Endothelial cell (in vitro differentiated cells): ENCODE measurements around the gene ATP5F1D. TPM values are rescaled to one million over a fixed set of nuclear protein-coding genes. Genes with fewer than 3 reads are reported as not detected.

ENCODE experiments used
- DNase-seq: peaks from one replicate; pipeline ENCODE4 v3.0.0; 2021; ENCODE audit warnings: low spot score
- H3K27ac Mint-ChIP-seq: one replicate; pipeline ENCODE4 v1.8.0; 2021; ENCODE audit warnings: mixed read lengths, inconsistent platforms; ENCODE audit not compliant: unreplicated experiment
- H3K27me3 Mint-ChIP-seq: one replicate; pipeline ENCODE4 v1.8.0; 2021; ENCODE audit warnings: mild to moderate bottlenecking, moderate library complexity, mixed read lengths, inconsistent platforms; ENCODE audit not compliant: unreplicated experiment
- H3K36me3 Mint-ChIP-seq: one replicate; pipeline ENCODE4 v1.8.0; 2021; ENCODE audit warnings: mild to moderate bottlenecking, low read depth, mixed read lengths, inconsistent platforms; ENCODE audit not compliant: unreplicated experiment
- H3K4me1 Mint-ChIP-seq: one replicate; pipeline ENCODE4 v1.8.0; 2021; ENCODE audit warnings: mild to moderate bottlenecking, mixed read lengths, inconsistent platforms; ENCODE audit not compliant: unreplicated experiment
- H3K4me3 Mint-ChIP-seq: one replicate; pipeline ENCODE4 v1.8.0; 2021; ENCODE audit warnings: mild to moderate bottlenecking, mixed read lengths, inconsistent platforms; ENCODE audit not compliant: unreplicated experiment
- H3K9me3 Mint-ChIP-seq: one replicate; pipeline ENCODE4 v1.8.0; 2021; ENCODE audit warnings: mixed read lengths, inconsistent platforms; ENCODE audit not compliant: unreplicated experiment
- CTCF ChIP-seq: fragments of 200-600 bp; sonication (generic); IDR thresholded peaks from one replicate; pipeline ENCODE4 v1.5.0; 2021; ENCODE audit warnings: antibody characterized with exemption; ENCODE audit not compliant: unreplicated experiment
- total RNA-seq: library from RNA; stranded (reverse); fragmentation: NEBNext Ultra II Directional; extraction: Animal tissue kit (Norgen Biotek cat#: 25700); gene quantifications from one replicate; pipeline ENCODE4 v1.2.1, GENCODE V29; 2021; ENCODE audit not compliant: unreplicated experiment

Gene ATP5F1D
- total RNA-seq, 1 donor from 2014 or later = 175 TPM

- Mint-ChIP-seq H3K27me3 (peaks cover 7% of the 10 kb centered on the region), H3K27ac (no peak overlapping the region), H3K4me1 (peaks cover 8% of the 10 kb centered on the region), H3K9me3 (no peaks in the 10 kb centered on the region), H3K36me3 (peaks cover under 1% of the 10 kb centered on the region), H3K4me3 (no peak overlapping the region)
- DNase-seq = no peak
- TF ChIP-seq CTCF = no peak
Measured at GRCh38 chr19:1218751-1219567, 22.6 kb upstream of the ATP5F1D start.

- DNase-seq = no peak
- Mint-ChIP-seq H3K27me3 (peaks cover 7% of the 10 kb centered on the region), H3K4me3 (no peak overlapping the region), H3K4me1 (peaks cover 4% of the 10 kb centered on the region), H3K9me3 (no peaks in the 10 kb centered on the region), H3K27ac (no peak overlapping the region), H3K36me3 (no peaks in the 10 kb centered on the region)
- TF ChIP-seq CTCF = no peak
Measured at GRCh38 chr19:1219786-1220476, 21.6 kb upstream of the ATP5F1D start.

DNA sequence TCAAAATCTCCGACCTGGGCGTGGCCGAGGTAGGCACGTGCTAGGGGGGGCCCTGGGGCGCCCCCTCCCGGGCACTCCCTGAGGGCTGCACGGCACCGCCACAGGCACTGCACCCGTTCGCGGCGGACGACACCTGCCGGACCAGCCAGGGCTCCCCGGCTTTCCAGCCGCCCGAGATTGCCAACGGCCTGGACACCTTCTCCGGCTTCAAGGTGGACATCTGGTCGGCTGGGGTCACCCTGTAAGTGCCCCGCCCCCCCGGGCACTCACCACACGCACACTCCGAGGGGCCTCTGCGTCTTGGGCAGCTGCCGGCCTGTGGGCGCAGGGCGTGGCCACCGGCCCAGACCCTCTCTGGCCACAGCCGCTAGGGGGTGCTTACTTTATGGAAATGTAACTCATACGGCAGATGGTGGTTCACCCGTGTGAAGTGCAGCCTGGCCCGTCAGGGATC is 21.0 kb upstream of the ATP5F1D start:
- no peaks in the 10 kb centered on the region for H3K9me3 Mint-ChIP-seq
- no peaks in the 10 kb centered on the region for H3K36me3 Mint-ChIP-seq
- DNase-seq = no peak
- no peak overlapping the region for H3K4me3 Mint-ChIP-seq
- peaks cover 7% of the 10 kb centered on the region for H3K27me3 Mint-ChIP-seq
- no peak for TF ChIP-seq CTCF
- no peak overlapping the region for H3K27ac Mint-ChIP-seq
- peaks cover 4% of the 10 kb centered on the region for H3K4me1 Mint-ChIP-seq

DNA sequence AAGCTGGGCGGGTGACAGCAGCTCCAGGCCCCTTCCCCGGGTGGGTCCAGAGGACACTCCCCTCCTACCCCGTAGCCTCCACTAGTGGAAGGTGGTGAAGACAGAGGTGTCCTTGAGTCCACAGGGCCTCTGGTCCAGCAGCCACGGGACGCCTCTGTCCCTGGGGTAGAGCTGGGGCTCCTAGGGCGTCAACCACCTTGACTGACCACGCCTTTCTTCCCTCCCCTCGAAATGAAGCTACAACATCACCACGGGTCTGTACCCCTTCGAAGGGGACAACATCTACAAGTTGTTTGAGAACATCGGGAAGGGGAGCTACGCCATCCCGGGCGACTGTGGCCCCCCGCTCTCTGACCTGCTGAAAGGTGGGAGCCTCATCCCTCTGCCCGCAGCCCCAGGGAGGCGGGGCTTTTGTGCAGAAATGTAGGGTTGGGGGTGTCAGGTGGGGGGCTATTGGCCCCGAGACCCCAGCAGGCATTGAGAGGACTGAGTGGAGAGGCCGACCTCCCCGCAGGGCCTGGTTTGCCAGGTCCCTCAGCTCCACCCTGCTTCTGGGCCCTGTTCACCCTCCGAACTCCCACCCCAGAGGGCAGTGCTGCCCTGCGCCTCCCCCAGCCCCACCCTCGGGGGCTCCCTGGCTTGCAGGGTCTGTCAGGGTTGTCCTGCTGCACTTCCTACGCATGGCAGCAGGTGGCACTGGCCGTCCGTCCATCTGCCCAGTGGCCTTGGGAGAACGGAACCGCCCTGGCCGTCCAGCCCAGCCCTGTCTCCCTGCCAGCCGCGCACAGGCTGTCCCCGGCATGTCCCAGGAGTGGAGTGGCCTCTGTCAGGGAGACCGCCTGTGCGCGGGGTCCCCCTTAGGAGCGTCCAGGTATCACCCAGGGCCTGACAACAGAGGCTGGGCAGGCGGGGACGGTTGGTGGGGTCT is 20.3 kb upstream of the ATP5F1D start:
- peak; percentile 47 for TF ChIP-seq CTCF
- no peaks in the 10 kb centered on the region for H3K36me3 Mint-ChIP-seq
- peaks cover 4% of the 10 kb centered on the region for H3K27me3 Mint-ChIP-seq
- no peak overlapping the region for H3K27ac Mint-ChIP-seq
- H3K4me1 Mint-ChIP-seq = no peaks in the 10 kb centered on the region
- no peaks in the 10 kb centered on the region for H3K9me3 Mint-ChIP-seq
- H3K4me3 Mint-ChIP-seq = no peak overlapping the region
- peak; percentile 69 for DNase-seq
